GM21619 (cell line): ENCODE data around the gene PPM1M.

Source experiments
- ATAC-seq: cut with Tn5 transposase; IDR thresholded peaks from one replicate; pipeline ENCODE4 v1.9.1; 2021; ENCODE audit not compliant: unreplicated experiment

The PPM1M gene

GRCh38 chr3:52230889-52231499 is 14.6 kb upstream of the PPM1M start:
- no peak for ATAC-seq

- ATAC-seq: no peak
Measured at GRCh38 chr3:52231502-52232278, 13.9 kb upstream of the PPM1M start.

- no peak for ATAC-seq
Measured at GRCh38 chr3:52232279-52233107, 13.1 kb upstream of the PPM1M start.

- no peak for ATAC-seq
Measured at GRCh38 chr3:52233108-52233591, 12.4 kb upstream of the PPM1M start.

- ATAC-seq: no peak
Measured at GRCh38 chr3:52233968-52234367, 11.6 kb upstream of the PPM1M start.

- ATAC-seq: no peak
Measured at GRCh38 chr3:52234516-52235447, 10.8 kb upstream of the PPM1M start.

- ATAC-seq: no peak
Measured at GRCh38 chr3:52236424-52236886, 9.1 kb upstream of the PPM1M start.

- no peak for ATAC-seq
Measured at GRCh38 chr3:52237006-52237656, 8.4 kb upstream of the PPM1M start.

- ATAC-seq: no peak
Measured at GRCh38 chr3:52237657-52238172, 7.8 kb upstream of the PPM1M start.

GRCh38 chr3:52238193-52238760 is 7.3 kb upstream of the PPM1M start:
- ATAC-seq: no peak

GRCh38 chr3:52238761-52239701 is 6.5 kb upstream of the PPM1M start, which contains the start of gene TWF2:
Gene TWF2 (minus strand): TSS chr3:52239158. CDS start chr3:52239016, 142 bp downstream.
- ATAC-seq: peak; percentile 73

GRCh38 chr3:52240059-52240885 is 5.3 kb upstream of the PPM1M start:
- ATAC-seq: no peak

- ATAC-seq: no peak
Measured at GRCh38 chr3:52240886-52241370, 4.6 kb upstream of the PPM1M start.

GRCh38 chr3:52242039-52242438 is 3.5 kb upstream of the PPM1M start:
- no peak for ATAC-seq

GRCh38 chr3:52243791-52244628 is 1.5 kb upstream of the PPM1M start:
- peak; percentile 31 for ATAC-seq

- no peak for ATAC-seq
Measured at GRCh38 chr3:52246264-52246620, 683 bp downstream of the PPM1M start.
